Activated CD4-positive, alpha-beta T cell treated with anti-CD3 and anti-CD28 coated beads, Interleukin-2, amount 10 ng/mL, durations not matched to agents 24 days and 14 days (primary cell): ENCODE measurements around the gene ORC1. TPM values are rescaled to one million over a fixed set of nuclear protein-coding genes. Genes with fewer than 3 reads are reported as not detected.

Experiments used
- DNase-seq: peaks from one replicate; pipeline ENCODE4 v3.0.0; 2022
- H3K27ac Mint-ChIP-seq: one replicate; pipeline ENCODE4 v1.8.0; 2022; ENCODE audit warnings: mild to moderate bottlenecking, mixed read lengths
- H3K27me3 Mint-ChIP-seq: one replicate; pipeline ENCODE4 v1.8.0; 2022; ENCODE audit warnings: mixed read lengths
- H3K36me3 Mint-ChIP-seq: one replicate; pipeline ENCODE4 v1.8.0; 2022; ENCODE audit warnings: low read depth, mild to moderate bottlenecking, mixed read lengths
- H3K4me1 Mint-ChIP-seq: one replicate; pipeline ENCODE4 v1.8.0; 2021; ENCODE audit warnings: mixed read lengths
- H3K4me3 Mint-ChIP-seq: one replicate; pipeline ENCODE4 v1.8.0; 2022; ENCODE audit warnings: mild to moderate bottlenecking, moderate library complexity, mixed read lengths
- H3K9me3 Mint-ChIP-seq: one replicate; pipeline ENCODE4 v1.8.0; 2021; ENCODE audit warnings: mixed read lengths
- intact Hi-C: fragments of 100-400 bp; cut with micrococcal nuclease; formaldehyde crosslinking; loops from one replicate; pipeline ENCODE4 v1.15.1; 2023
- total RNA-seq: library from RNA; stranded (reverse); gene quantifications from 2 replicates; pipeline ENCODE4 v1.2.3, GENCODE V29; 2022

ORC1 gene
- total RNA-seq, 1 donor from 2014 or later, result 44.2 TPM

DNA sequence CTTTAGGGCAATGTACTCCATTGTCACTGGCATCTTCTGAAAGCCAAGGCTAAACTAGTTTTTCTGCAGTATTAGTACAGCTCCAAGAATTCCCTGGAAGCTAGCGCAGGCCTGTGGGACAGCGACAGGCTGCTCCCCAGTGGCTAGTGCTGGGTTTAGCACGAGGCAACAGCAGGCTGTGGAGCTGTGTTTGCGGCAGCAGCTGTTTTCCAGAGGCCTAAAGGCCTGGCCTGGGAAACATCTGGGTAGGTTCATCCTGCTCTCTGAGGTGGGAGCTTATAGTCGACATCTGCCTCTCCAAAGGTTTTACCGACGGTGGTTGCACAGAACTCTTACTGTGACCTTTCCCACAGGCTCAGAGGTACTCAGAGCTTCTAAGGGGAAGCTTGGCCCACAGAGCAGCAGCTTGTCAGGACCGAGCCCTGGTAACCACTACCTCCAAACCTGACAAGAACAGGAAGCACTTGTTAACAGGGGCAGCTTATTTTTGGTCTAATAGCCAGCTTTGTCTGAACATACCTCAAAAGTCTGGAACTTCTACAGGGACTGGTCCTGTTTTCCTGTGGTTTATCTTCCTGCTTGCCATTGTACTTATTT lies 55.4 kb downstream of the ORC1 start:
- intact Hi-C loops, result no loop called here
- peaks cover 16% of the 10 kb centered on the region for H3K36me3 Mint-ChIP-seq
- H3K27me3 Mint-ChIP-seq, result no peaks in the 10 kb centered on the region
- no peak for DNase-seq
- no peak overlapping the region for H3K27ac Mint-ChIP-seq
- no peak overlapping the region for H3K4me3 Mint-ChIP-seq
- no peaks in the 10 kb centered on the region for H3K4me1 Mint-ChIP-seq
- no peaks in the 10 kb centered on the region for H3K9me3 Mint-ChIP-seq

DNA sequence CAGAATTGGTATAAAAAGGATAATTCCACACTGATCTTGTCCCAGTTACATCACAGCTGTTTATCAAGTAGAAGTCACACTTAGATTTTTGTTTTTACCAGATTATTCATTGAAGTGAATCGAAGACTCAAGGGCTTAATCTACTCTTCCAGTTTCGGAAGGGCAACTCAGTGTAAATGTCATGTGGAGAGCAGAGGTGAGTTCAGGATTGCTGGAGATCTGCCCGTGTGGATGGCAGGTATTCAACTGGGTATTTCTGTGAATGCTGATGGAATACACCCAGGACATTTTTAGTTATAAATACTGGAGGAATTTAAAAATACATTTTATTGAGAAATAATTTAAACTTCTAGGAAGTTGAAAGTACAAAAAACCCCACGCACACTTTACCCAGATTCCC lies 57.6 kb downstream of the ORC1 start:
- Mint-ChIP-seq H3K4me3 (no peak overlapping the region), H3K27ac (no peak overlapping the region), H3K36me3 (peaks cover 2% of the 10 kb centered on the region), H3K9me3 (no peaks in the 10 kb centered on the region), H3K27me3 (no peaks in the 10 kb centered on the region), H3K4me1 (no peaks in the 10 kb centered on the region)
- intact Hi-C loops, result no loop called here
- no peak for DNase-seq

DNA sequence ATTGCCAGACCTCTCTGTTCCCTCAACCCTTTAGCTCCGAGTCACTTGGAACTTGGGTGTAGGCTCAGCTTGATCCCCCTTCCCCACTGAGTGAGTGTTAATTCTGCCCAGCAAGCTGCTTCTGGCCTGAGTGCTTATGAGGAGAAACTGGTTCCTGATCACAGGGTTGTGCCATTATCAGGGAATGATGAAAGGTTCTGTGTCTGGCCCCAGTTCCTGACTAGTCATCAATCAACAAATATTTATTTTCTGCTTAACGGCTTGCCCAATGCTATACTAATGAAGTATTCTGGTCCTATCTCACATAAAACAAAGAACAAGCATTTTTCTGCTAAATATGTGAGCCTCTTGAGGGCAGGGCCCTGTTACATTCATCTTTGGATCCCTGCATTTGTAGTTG lies 59.0 kb downstream of the ORC1 start:
- no peaks in the 10 kb centered on the region for H3K27me3 Mint-ChIP-seq
- intact Hi-C loops, result no loop called here
- H3K4me3 Mint-ChIP-seq, result no peak overlapping the region
- H3K4me1 Mint-ChIP-seq, result no peaks in the 10 kb centered on the region
- DNase-seq, result no peak
- H3K36me3 Mint-ChIP-seq, result no peaks in the 10 kb centered on the region
- H3K27ac Mint-ChIP-seq, result no peak overlapping the region
- no peaks in the 10 kb centered on the region for H3K9me3 Mint-ChIP-seq

DNA sequence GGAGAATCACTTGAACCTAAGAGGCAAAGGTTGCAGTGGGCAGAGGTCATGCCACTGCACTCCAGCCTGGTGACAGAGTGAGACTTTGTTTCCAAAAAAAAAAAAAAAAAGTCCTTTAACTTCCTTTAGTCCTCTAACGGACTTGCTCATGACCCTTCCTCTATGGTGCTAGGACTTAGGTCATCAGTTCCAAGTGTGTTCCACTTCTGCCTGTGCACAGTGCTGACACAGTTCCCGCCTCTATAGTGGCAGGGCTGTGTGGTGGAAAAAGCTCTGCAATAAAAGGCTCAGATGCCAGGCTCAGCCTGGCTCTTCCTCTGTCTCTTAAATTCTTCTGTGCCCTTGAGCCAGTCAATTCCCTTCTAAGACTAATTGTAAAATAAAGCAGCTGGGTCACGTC lies 60.2 kb downstream of the ORC1 start:
- no peak overlapping the region for H3K4me3 Mint-ChIP-seq
- DNase-seq, result no peak
- intact Hi-C loops, result no loop called here
- H3K36me3 Mint-ChIP-seq, result no peaks in the 10 kb centered on the region
- H3K9me3 Mint-ChIP-seq, result no peaks in the 10 kb centered on the region
- no peaks in the 10 kb centered on the region for H3K4me1 Mint-ChIP-seq
- H3K27me3 Mint-ChIP-seq, result no peaks in the 10 kb centered on the region
- H3K27ac Mint-ChIP-seq, result no peak overlapping the region

DNA sequence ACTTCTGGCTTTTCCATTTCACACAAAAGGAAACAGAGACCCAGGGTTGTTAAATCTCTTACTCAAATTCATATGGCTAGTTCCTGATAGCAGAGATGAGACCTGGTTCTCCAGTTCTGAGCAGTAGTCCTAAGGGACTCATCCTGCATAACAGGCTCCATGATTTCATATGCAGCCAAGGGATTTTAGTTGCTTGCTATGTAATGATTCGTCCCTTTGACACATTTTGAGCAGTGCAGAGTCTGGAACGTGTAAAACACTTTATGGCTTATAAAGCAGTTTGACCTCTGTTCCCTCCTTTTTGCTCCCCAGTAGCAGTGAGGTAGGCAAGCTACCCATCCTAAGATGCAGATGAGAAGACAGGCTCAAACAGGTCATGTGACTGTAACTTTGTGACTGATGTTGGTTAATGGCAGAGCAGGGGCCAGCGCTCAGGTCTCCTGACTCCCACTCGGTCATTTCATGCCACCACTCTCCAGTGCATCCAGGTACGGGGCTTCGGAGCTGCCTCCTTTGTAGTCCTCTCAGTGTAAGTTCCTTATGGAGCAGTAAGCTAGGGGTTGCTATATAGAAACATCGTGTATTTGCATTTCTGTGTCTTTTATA lies 62.5 kb downstream of the ORC1 start:
- no peaks in the 10 kb centered on the region for H3K9me3 Mint-ChIP-seq
- intact Hi-C loops, result no loop called here
- DNase-seq, result no peak
- H3K4me1 Mint-ChIP-seq, result no peaks in the 10 kb centered on the region
- no peak overlapping the region for H3K27ac Mint-ChIP-seq
- H3K4me3 Mint-ChIP-seq, result no peak overlapping the region
- no peaks in the 10 kb centered on the region for H3K36me3 Mint-ChIP-seq
- no peaks in the 10 kb centered on the region for H3K27me3 Mint-ChIP-seq

DNA sequence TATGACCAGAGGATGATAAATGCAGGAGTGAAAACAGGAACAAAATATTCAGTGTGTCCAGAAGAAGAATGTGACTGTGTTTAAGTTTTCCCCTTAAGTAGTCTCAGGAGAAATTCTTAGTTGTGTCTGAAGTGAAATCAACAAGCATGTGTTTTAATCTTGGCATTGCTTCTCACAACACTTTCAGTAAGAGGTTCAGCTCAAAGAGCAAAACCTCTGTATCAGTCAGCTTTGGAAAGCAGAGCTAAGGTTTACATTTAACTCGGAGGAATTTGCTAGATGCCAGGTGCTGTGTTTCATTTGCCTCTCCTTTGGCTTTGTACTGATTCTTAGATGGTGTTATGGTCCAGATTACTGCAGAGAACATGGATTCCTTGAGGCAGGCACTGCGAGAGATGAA lies 66.8 kb downstream of the ORC1 start:
- Mint-ChIP-seq H3K27ac (no peak overlapping the region), H3K27me3 (no peaks in the 10 kb centered on the region), H3K4me1 (no peaks in the 10 kb centered on the region), H3K9me3 (no peaks in the 10 kb centered on the region), H3K4me3 (no peak overlapping the region), H3K36me3 (no peaks in the 10 kb centered on the region)
- intact Hi-C loops, result no loop called here
- no peak for DNase-seq

DNA sequence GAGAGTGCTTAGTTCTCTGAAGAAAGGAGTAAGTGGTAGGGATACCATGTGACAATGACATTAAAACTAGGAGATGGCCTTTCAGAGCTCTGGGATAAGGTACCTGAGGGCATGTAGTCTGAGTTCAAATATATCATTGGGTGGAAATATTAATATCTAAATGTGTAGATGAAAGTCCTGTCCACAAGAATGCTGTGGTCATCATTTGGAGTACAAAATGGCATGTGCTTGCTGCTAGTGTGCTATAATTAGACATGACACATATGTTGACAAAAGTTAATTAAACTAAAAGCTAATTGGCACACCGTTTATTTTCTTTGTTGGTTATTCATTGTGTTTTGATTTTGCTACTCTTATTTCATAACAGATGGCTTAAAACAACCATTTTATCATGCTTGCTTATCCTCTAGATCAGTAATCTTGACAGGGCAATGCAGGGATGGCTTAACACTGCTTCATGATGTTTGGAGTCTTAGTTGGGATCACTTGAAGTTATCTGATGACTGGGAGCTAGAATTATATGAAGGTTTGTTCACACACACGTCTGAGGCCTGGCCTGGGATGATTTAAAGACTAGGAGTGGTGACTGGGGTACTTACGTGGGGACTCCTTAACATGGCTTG lies 69.2 kb downstream of the ORC1 start:
- H3K4me3 Mint-ChIP-seq, result no peak overlapping the region
- H3K9me3 Mint-ChIP-seq, result no peaks in the 10 kb centered on the region
- H3K27ac Mint-ChIP-seq, result no peak overlapping the region
- no peaks in the 10 kb centered on the region for H3K27me3 Mint-ChIP-seq
- H3K36me3 Mint-ChIP-seq, result no peaks in the 10 kb centered on the region
- no peak for DNase-seq
- peaks cover 6% of the 10 kb centered on the region for H3K4me1 Mint-ChIP-seq
- intact Hi-C loops, result no loop called here

DNA sequence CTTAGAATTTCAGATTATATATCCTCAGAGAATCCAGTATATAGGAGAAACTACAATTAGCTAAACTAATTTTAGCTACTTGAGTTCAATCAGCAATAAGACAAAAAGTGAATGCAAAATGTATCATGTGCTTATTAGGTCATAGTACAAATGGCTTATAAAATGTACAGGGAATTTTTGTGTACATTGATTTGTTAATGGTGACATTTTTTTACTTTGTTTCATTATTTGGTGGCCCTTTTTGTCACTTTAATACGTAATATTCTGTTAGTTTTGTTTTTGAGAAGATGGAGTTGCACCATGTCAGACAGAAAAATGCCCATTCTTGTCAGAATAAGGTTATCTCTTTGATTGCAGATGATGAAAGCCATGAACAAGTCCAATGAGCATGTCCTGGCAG lies 71.8 kb downstream of the ORC1 start:
- no peaks in the 10 kb centered on the region for H3K27me3 Mint-ChIP-seq
- H3K9me3 Mint-ChIP-seq, result no peaks in the 10 kb centered on the region
- H3K36me3 Mint-ChIP-seq, result no peaks in the 10 kb centered on the region
- no peak overlapping the region for H3K4me3 Mint-ChIP-seq
- no peak overlapping the region for H3K27ac Mint-ChIP-seq
- intact Hi-C loops, result no loop called here
- peaks cover 10% of the 10 kb centered on the region for H3K4me1 Mint-ChIP-seq
- DNase-seq, result no peak

DNA sequence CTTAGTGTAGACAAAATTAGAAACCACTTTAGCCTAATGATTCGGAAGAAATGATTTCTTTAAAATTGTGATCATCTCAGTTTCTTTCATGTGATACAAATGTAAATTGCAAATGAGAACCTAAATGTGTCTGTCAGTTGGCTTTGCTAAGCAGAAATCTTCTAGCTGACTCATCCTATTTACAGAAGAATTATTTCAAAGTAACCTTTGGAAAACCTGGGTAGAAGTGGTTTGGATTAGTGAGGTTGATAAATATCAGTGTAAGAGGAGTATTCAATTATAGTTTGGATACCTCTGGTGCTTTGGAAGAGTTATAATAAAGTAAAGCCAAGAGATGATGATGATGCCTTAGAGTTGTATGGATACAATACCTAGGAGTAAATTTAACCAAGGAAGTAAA lies 75.6 kb downstream of the ORC1 start:
- Mint-ChIP-seq H3K27me3 (no peaks in the 10 kb centered on the region), H3K4me1 (peaks cover 10% of the 10 kb centered on the region), H3K27ac (no peak overlapping the region), H3K4me3 (no peak overlapping the region), H3K9me3 (no peaks in the 10 kb centered on the region), H3K36me3 (no peaks in the 10 kb centered on the region)
- intact Hi-C loops, result no loop called here
- DNase-seq, result no peak

DNA sequence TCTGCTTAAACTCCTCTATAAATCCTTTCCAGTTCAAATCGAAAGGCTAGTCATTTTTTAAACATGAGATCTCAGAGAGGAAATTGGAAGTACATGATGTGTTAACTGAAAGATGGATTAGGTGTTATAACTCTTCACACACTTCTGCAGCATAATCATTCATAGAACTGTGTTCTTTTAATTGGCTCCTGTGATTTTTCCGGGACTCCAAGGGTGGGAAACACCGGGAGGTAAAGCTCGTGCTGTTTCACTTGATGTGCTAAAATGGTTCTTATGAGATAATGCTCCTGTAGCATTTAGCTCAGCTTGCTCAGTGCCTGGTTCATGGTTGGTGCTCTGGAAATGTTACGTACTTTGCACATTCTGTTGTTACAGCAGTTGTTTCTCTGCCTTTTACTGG lies 78.4 kb downstream of the ORC1 start:
- H3K27ac Mint-ChIP-seq, result no peak overlapping the region
- H3K36me3 Mint-ChIP-seq, result no peaks in the 10 kb centered on the region
- no peak overlapping the region for H3K4me3 Mint-ChIP-seq
- no peak for DNase-seq
- no peaks in the 10 kb centered on the region for H3K9me3 Mint-ChIP-seq
- peaks cover 10% of the 10 kb centered on the region for H3K4me1 Mint-ChIP-seq
- no peaks in the 10 kb centered on the region for H3K27me3 Mint-ChIP-seq
- intact Hi-C loops, result no loop called here

DNA sequence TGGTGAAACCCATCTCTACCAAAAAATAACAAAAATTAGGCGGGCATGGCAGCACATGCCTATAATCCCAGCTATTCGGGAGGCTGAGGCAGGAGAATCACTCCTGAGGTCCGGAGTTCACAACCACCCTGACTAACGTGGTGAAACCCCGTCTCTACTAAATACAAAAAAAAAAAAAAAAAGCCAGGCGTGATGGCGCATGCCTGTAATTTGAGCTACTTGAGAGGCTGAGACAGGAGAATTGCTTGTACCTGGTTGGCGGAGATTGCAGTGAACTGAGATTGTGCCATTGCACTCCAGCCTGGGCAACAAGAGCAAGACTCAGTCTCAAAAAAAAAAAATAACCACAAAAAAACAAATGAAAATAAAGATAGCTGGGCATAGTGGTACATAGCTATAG lies 80.5 kb downstream of the ORC1 start:
- Mint-ChIP-seq H3K9me3 (no peaks in the 10 kb centered on the region), H3K4me1 (no peaks in the 10 kb centered on the region), H3K36me3 (no peaks in the 10 kb centered on the region), H3K27ac (no peak overlapping the region), H3K27me3 (no peaks in the 10 kb centered on the region), H3K4me3 (no peak overlapping the region)
- no peak for DNase-seq
- intact Hi-C loops, result no loop called here

Other genes starting within 250 kb of the ORC1 start
- gene CC2D1B, start 38.2 kb downstream of the ORC1 start, total RNA-seq, result 34.8 and 36.7 TPM in 2 replicates
- 106 and 108 TPM in 2 replicates for gene PRPF38A, start 179 bp upstream of the ORC1 start, total RNA-seq
- 57.6 and 61.2 TPM in 2 replicates for gene TUT4, start 148.7 kb upstream of the ORC1 start, total RNA-seq
- 28.0 and 29.4 TPM in 2 replicates for gene GPX7, start 197.9 kb upstream of the ORC1 start, total RNA-seq
- gene SHISAL2A, start 228.7 kb upstream of the ORC1 start, total RNA-seq, result 4.8 and 5.0 TPM in 2 replicates